Right cardiac atrium (tissue), 5 donors: ENCODE measurements around the gene RNF4. TPM values are rescaled to one million over a fixed set of nuclear protein-coding genes. Genes with fewer than 3 reads are reported as not detected.
"Not testable (repeated sequence)": the region's sequence is repeated elsewhere in the genome, so short reads cannot be mapped to it uniquely, and the experiment has no call there.

Experiments used
- ATAC-seq, 2 donors: fragments of 200-7000 bp; cut with Tn5 transposase; one replicate each; pipeline versions ENCODE4 v1.8.0 to v1.9.1; 2020; ENCODE audit warnings: moderate library complexity in 2 of 2, mild to moderate bottlenecking in 1 of 2
- DNase-seq, 3 donors: peaks; one replicate each; pipeline ENCODE4 v3.0.0-alpha.2; 2020
- H3K27ac ChIP-seq: one replicate; pipeline ENCODE4 v1.5.1; 2013; ENCODE audit warnings: mild to moderate bottlenecking, low read length, control low read depth, moderate library complexity
- H3K27me3 ChIP-seq: one replicate; pipeline ENCODE4 v1.6.1; 2013; ENCODE audit not compliant: control insufficient read depth, insufficient read depth
- H3K4me1 ChIP-seq: one replicate; pipeline ENCODE4 v1.6.1; 2013; ENCODE audit warnings: low read length; ENCODE audit not compliant: control insufficient read depth, insufficient read depth
- H3K4me3 ChIP-seq: one replicate; pipeline ENCODE4 v1.5.1; 2013; ENCODE audit warnings: low read length, control low read depth
- H3K9me3 ChIP-seq: one replicate; pipeline ENCODE4 v1.6.1; 2013; ENCODE audit warnings: low read length; ENCODE audit not compliant: control insufficient read depth
- WGBS: extraction: QIAGEN DNeasy Blood & Tissue Kit; methylation state at CpG from one replicate; pipeline ENCODE4 v1.1.7; 2013; 5-methylcytosine and 5-hydroxymethylcytosine counted together
- intact Hi-C, 4 donors: fragments of 100-400 bp; cut with DNase I; formaldehyde crosslinking; loops; one replicate each; pipeline versions ENCODE4 v1.11.0 to v1.14.0; 2022 to 2023
- polyA plus RNA-seq: library from polyadenylated mRNA; stranded (reverse); fragments of 200-250 nt; gene quantifications from one replicate; pipeline ENCODE4 v1.2.3, GENCODE V29; 2013
- total RNA-seq, 4 donors: library from RNA; stranded (reverse); fragmentation: NEBNext Ultra II Directional; extraction: Animal tissue kit (Norgen Biotek cat#: 25700); gene quantifications; one replicate each; pipeline ENCODE4 v1.2.1, GENCODE V29; 2021
- donor health status: healthy with polysubstance abuse.
- donor health status: DM: no; HTN: yes; CAD: no.
- donor health status: DM: no; HTN: no; CAD: no.
- donor health status: DM: no; HTN: yes; CAD: no; lungs with severe emphysema.
- donor health status: DM: yes; HTN: yes; CAD: no.

The RNF4 gene
- total and polyA plus RNA-seq, 5 donors, result 16.3 to 35.7 (median 29.5) TPM

GRCh38 chr4:2428496-2429213 lies 40.3 kb upstream of the RNF4 start:
- no peak for DNase-seq
- WGBS, result 71% methylated on average over 25 of the region's 25 CpGs
- Histone ChIP-seq H3K4me3 (no peak overlapping the region), H3K9me3 (no peaks in the 10 kb centered on the region), H3K27me3 (no peaks in the 10 kb centered on the region), H3K27ac (no peak overlapping the region), H3K4me1 (no peaks in the 10 kb centered on the region)
- ATAC-seq, result no peak
- intact Hi-C loops, result no loop called here

GRCh38 chr4:2429945-2430757 lies 38.8 kb upstream of the RNF4 start:
- H3K9me3 ChIP-seq, intact Hi-C loops: not testable (repeated sequence)

GRCh38 chr4:2432004-2432403 lies 36.9 kb upstream of the RNF4 start:
- ATAC-seq, result no peak
- H3K4me1 ChIP-seq, result no peaks in the 10 kb centered on the region
- intact Hi-C loops, result no loop called here
- H3K4me3 ChIP-seq, result no peak overlapping the region
- no peaks in the 10 kb centered on the region for H3K9me3 ChIP-seq
- no peak overlapping the region for H3K27ac ChIP-seq
- DNase-seq, result no peak
- no peaks in the 10 kb centered on the region for H3K27me3 ChIP-seq

More at GRCh38 chr4:2429945-2430757, 38.8 kb upstream of the RNF4 start:
- not testable (repeated sequence) for H3K27ac ChIP-seq, H3K27me3 ChIP-seq, ATAC-seq, H3K4me3 ChIP-seq, DNase-seq, H3K4me1 ChIP-seq
- WGBS, result 75% methylated on average over 26 of the region's 49 CpGs

- DNase-seq, result peak in 2 of 3 donors; percentile 14 to 37
- H3K4me3 ChIP-seq, result no peak overlapping the region
- peak in 1 of 2 donors; percentile 27 for ATAC-seq
- WGBS, result 68% methylated on average over 20 of the region's 20 CpGs
- intact Hi-C loops, result no loop called here
- H3K27ac ChIP-seq, result no peak overlapping the region
- no peaks in the 10 kb centered on the region for H3K4me1 ChIP-seq
- H3K27me3 ChIP-seq, result no peaks in the 10 kb centered on the region
- H3K9me3 ChIP-seq, result no peaks in the 10 kb centered on the region
These were observed 35.8 kb upstream of the RNF4 start for GRCh38 chr4:2432991-2433530.

- no peak overlapping the region for H3K27ac ChIP-seq
- H3K4me3 ChIP-seq, result no peak overlapping the region
- WGBS, result 67% methylated on average over 29 of the region's 29 CpGs
- DNase-seq, result peak in 2 of 3 donors; percentile 14 to 56
- ATAC-seq, result peak; percentile 14 to 22
- no peaks in the 10 kb centered on the region for H3K9me3 ChIP-seq
- intact Hi-C loops, result no loop called here
- H3K27me3 ChIP-seq, result no peaks in the 10 kb centered on the region
- H3K4me1 ChIP-seq, result no peaks in the 10 kb centered on the region
These were observed 35.1 kb upstream of the RNF4 start for GRCh38 chr4:2433609-2434350.

GRCh38 chr4:2434420-2434819 lies 34.5 kb upstream of the RNF4 start:
- ATAC-seq, result no peak
- Histone ChIP-seq H3K4me1 (no peaks in the 10 kb centered on the region), H3K4me3 (no peak overlapping the region), H3K27me3 (no peaks in the 10 kb centered on the region), H3K27ac (no peak overlapping the region), H3K9me3 (no peaks in the 10 kb centered on the region)
- intact Hi-C loops, result no loop called here
- 57% methylated on average over 9 of the region's 9 CpGs for WGBS
- peak in 1 of 3 donors; percentile 19 for DNase-seq

- Histone ChIP-seq H3K4me1 (no peaks in the 10 kb centered on the region), H3K4me3 (no peak overlapping the region), H3K27me3 (no peaks in the 10 kb centered on the region), H3K9me3 (no peaks in the 10 kb centered on the region), H3K27ac (no peak overlapping the region)
- intact Hi-C loops, result no loop called here
- DNase-seq (peak in 1 of 3 donors; percentile 12), ATAC-seq (no peak)
- WGBS, result 54% methylated on average over 10 of the region's 10 CpGs
These were observed 32.6 kb upstream of the RNF4 start for GRCh38 chr4:2436301-2436700.

GRCh38 chr4:2436761-2437474 lies 32.0 kb upstream of the RNF4 start:
- intact Hi-C loops, result no loop called here
- Histone ChIP-seq H3K4me1 (no peaks in the 10 kb centered on the region), H3K27me3 (no peaks in the 10 kb centered on the region), H3K9me3 (no peaks in the 10 kb centered on the region), H3K4me3 (no peak overlapping the region), H3K27ac (no peak overlapping the region)
- peak in 2 of 3 donors; percentile 31 to 35 for DNase-seq
- WGBS, result 81% methylated on average over 30 of the region's 30 CpGs
- ATAC-seq, result no peak

- no peak overlapping the region for H3K4me3 ChIP-seq
- H3K27ac ChIP-seq, result no peak overlapping the region
- no peak for ATAC-seq
- intact Hi-C loops, result no loop called here
- no peaks in the 10 kb centered on the region for H3K27me3 ChIP-seq
- no peaks in the 10 kb centered on the region for H3K9me3 ChIP-seq
- no peaks in the 10 kb centered on the region for H3K4me1 ChIP-seq
- peak in 2 of 3 donors; percentile 22 to 38 for DNase-seq
- WGBS, result 84% methylated on average over 25 of the region's 25 CpGs
These were observed 31.3 kb upstream of the RNF4 start for GRCh38 chr4:2437475-2438215.
